ENCODE results near the gene CDH2.

The CDH2 gene

DNA sequence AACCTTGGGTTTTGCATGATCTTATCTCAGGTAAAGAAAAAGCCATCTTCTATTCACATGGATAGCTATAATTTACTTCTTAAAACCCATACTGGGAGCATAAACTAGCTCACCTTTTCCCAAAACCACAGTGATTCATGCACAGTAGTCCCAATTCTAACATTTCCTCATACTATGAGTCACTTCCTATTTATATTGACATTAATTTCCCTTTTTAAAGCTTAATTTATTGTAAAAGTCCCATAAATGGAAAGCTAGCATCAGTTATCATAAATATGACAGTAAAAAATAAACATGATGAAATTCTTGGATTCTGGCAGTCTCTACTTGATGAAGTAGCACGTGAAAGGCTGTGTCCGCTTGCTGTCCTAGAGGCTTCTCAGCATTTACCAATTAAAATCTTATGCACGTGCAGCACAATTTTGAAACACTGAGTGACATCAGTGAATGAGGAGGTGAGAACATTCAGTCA lies 180.1 kb downstream of the CDH2 start:
- no peak for DNase-seq (ENCODE audit: low read depth in 2 of 2)

DNA sequence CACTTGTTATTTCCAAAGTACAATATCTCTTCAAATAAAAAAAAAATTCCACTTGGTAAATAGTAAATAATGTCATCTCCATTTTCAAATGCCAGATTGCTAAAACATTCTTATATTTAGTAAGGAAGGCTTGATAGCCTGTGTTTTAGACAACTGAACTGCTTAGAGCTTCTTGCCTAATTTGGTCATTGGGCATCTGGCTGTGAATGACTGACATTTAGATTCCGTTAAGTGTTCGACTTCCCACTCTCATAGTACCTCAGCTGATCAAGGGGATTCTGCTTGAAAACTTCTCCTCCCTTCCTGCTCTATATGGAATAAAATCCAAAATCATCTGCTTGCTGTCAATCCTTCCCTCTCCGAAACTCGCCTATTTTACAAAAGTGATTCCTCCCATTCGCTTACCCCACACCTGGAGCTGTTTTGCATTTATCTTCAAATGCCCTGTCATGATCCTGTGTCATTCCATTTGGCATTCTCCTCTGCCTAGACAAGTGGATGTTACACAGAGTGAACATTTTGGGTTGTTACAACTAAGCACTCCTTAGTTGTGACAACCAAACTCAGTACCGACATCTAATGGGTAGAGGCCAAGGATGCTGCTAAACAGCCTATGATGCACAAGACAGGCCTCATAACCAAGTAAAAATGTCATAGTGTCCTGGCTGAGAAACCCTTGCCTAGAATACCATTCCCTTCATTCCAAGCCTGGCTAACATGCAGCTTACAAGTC lies 181.0 kb downstream of the CDH2 start:
- no peak for DNase-seq (ENCODE audit: low read depth in 2 of 2)

GRCh38 chr18:27994571-27994970 lies 182.4 kb downstream of the CDH2 start:
- DNase-seq (ENCODE audit: low read depth in 2 of 2) = no peak

DNA sequence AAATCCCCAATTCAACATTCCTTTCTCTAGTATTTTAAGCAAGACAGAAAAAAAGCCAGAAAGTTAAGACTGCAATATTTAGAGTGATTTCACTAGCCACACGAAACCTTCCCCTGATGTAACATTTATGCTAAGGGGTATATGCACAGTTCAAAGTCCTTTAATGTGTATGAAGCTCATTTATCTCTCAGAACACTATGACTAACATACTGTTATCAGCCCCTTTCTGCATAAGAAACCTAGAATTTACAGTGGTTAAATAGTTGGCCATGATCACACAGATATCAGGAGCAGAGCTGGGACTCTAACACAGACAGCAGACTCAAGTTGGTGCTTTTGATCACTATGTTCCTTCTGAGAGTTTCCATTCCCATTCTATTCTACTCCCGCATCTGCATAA lies 185.5 kb downstream of the CDH2 start:
- no peak for DNase-seq (ENCODE audit: low read depth in 2 of 2)

- no peak for DNase-seq (ENCODE audit: low read depth in 2 of 2)
Observed at GRCh38 chr18:27985832-27986231, 191.1 kb downstream of the CDH2 start.

GRCh38 chr18:27983780-27984179 lies 193.2 kb downstream of the CDH2 start:
- no peak for DNase-seq (ENCODE audit: low read depth in 2 of 2)

DNA sequence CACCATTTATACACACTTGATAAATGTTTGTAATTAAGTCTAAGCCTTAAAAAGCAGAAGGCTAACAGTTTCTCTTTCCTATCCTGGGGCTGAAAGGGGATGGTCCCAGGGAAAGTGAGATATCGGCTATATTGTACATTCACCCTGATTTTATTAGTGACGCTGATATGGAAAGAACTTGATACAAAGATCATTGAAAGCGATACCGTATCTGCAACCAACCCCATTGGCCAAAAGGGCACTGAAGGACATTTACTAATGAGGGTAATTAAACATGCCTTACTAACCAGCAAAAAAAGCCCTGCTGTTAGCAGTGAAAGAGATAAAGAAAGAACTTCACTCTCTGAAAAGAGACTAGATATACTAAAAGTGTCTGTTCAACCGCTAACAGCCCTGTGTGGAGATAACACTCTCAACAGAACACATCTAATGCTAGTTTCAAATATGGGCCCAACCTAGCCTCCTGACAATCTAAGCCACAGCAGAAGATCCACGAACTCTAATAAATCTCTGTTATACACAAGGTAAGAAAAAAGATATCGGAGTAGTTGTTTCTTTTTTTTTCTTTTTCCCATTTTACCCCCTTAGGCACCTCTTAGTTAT lies 200.0 kb downstream of the CDH2 start:
- no peak for DNase-seq (ENCODE audit: low read depth in 2 of 2)

- no peak for DNase-seq (ENCODE audit: low read depth in 2 of 2)
Observed at GRCh38 chr18:27970321-27970720, 206.6 kb downstream of the CDH2 start.

GRCh38 chr18:27969206-27969605 lies 207.7 kb downstream of the CDH2 start:
- DNase-seq (ENCODE audit: low read depth in 2 of 2) = no peak

GRCh38 chr18:27967913-27968824 lies 208.8 kb downstream of the CDH2 start:
- DNase-seq (ENCODE audit: low read depth in 2 of 2) = no peak

- no peak for DNase-seq (ENCODE audit: low read depth in 2 of 2)
Observed at GRCh38 chr18:27966881-27967280, 210.0 kb downstream of the CDH2 start.

DNA sequence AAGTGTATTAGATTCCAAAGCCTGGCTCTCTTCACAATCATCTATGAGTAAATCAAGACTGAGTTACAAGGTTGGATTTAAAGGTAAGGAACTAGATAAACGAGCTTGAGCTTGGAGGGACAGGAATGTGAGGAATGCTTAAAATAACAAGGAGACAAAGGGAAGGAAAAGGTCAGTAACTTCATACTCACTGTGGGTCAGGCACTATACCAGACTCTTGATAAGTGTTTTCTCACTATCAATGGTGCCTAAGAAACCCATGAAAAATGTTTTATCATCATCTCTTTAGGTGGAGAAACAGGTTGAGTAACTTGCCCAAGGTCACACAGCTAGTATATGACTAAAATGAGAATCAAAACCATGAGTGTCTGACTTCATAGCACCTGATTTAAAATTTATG lies 212.1 kb downstream of the CDH2 start:
- DNase-seq (ENCODE audit: low read depth in 2 of 2) = no peak

GRCh38 chr18:27959101-27959500 lies 217.8 kb downstream of the CDH2 start:
- DNase-seq (ENCODE audit: low read depth in 2 of 2) = no peak

DNA sequence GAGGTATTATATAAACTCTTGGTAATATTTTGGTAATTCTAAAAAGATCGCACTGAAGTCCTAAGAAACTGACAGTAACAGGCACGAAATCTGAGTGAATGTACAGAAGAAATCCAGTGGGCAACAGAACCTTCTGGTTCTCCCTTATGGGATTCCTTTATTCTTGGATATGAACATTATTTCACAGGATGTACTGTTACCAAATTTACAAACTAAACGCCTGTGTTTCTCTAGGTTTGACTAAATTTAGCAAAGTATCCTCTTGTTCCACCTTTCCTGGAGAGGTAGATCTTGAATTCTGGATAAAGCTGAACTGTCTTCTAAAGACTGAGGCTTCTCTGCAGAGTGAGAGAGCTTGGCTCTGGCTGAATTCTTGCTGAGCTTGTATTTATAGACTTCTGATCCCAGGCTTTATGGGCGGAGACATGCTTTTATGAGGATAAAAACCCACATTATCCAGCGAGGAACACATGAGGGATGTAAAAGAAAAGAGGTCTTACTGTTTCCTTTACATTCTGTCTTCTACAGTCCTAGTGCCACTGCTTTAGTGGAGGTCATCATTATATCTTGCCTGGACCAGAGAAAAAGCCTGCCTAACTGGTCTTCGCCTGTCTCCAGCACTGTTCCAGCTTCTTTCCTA lies 220.8 kb downstream of the CDH2 start:
- no peak for DNase-seq (ENCODE audit: low read depth in 2 of 2)

GRCh38 chr18:27954226-27954625 lies 222.7 kb downstream of the CDH2 start:
- DNase-seq (ENCODE audit: low read depth in 2 of 2) = no peak

DNA sequence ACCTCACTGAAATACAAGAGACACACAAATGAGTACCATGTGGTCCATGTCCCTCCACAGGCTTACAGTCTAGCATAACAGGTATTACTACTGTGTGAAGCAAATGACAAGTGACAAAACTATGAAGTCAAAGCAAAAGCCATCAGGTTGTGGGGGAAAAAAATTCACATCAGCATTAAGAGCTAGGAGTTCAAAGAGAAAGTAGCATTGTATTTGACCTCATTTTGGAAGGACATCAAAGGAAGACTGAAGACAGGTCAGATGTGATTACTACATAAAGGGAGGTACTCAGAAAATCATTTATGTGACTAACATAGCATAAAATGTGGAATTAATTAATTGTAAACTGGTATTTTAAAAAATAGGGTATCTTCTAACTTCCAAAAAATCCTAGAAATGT lies 224.2 kb downstream of the CDH2 start:
- no peak for DNase-seq (ENCODE audit: low read depth in 2 of 2)

- DNase-seq (ENCODE audit: low read depth in 2 of 2) = no peak
Observed at GRCh38 chr18:27950648-27951228, 226.2 kb downstream of the CDH2 start.

GRCh38 chr18:27948986-27949385 lies 227.9 kb downstream of the CDH2 start:
- no peak for DNase-seq (ENCODE audit: low read depth in 2 of 2)

DNA sequence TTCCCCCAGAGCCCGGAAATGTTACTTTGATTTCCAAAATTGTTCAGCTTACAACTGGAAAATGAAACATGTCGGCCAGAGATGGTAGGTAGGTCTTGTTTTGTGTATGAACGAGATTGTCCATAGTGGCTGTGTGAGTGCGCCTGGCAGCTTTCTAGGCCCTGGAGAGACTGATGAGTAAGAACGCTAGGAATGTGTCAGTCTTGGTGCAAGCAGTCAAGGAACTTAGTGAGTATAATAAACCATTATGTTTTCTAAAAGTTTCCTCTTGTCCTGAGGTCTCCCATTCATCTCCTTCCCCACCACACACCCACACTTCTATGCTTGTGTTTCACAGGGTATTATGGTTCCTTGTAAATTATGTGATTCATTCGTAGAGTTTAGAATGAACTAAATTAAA lies 234.2 kb downstream of the CDH2 start:
- no peak for DNase-seq (ENCODE audit: low read depth in 2 of 2)

- DNase-seq (ENCODE audit: low read depth in 2 of 2) = no peak
Observed at GRCh38 chr18:27931535-27931934, 245.4 kb downstream of the CDH2 start.

DNA sequence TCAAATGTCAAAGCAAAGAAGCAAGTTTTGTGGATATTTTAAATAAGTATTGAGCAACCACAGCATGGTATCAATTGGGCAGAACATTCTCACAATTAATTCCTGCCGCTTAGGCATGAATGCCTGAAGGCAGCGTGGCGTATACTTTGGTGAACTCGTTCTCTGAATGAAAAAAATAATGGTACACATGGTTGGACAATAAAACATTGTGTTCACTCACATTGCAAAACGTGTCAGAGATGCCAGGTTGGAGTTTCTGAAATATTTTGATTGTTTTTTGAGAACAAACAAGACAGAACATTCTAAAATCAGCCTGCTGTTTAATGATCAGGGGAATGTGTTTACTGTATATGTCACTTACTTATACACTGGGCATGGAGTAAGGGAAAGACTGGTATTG lies 254.2 kb downstream of the CDH2 start:
- no peak for DNase-seq (ENCODE audit: low read depth in 2 of 2)
